Small intestine (tissue), 7 donors: ENCODE data around the gene SNX13. TPM values are rescaled to one million over a fixed set of nuclear protein-coding genes. Genes with fewer than 3 reads are reported as not detected.
A peak's percentile ranks its signal among the peaks of the same experiment; 100 is the strongest.

Source experiments
- DNase-seq, 2 donors: peaks; one replicate each; pipeline versions ENCODE4 v3.0.0 to v3.0.0-alpha.2; 2013
- FAIRE-seq: peaks from 2 replicates; lab custom pipeline; 2012; peaks lifted over from hg19 to GRCh38; lab: Jason Lieb, UNC
- H3K27ac ChIP-seq, 3 donors: one replicate each; pipeline ENCODE4 v1.5.1; 2013; ENCODE audit warnings: low read length in 2 of 3, mild to moderate bottlenecking in 2 of 3, control low read depth in 1 of 3, inconsistent platforms in 1 of 3, low read depth in 1 of 3, moderate library complexity in 1 of 3
- H3K27me3 ChIP-seq, 3 donors: one replicate each; pipeline ENCODE4 v1.6.1; 2013; ENCODE audit warnings: low read length in 3 of 3, inconsistent platforms in 1 of 3; ENCODE audit not compliant: control insufficient read depth in 3 of 3, insufficient read depth in 3 of 3
- H3K36me3 ChIP-seq, 3 donors: one replicate each; pipeline ENCODE4 v1.6.1; 2013; ENCODE audit warnings: low read length in 3 of 3, inconsistent platforms in 1 of 3, low read depth in 1 of 3, mild to moderate bottlenecking in 1 of 3, moderate library complexity in 1 of 3; ENCODE audit not compliant: control insufficient read depth in 3 of 3, insufficient read depth in 2 of 3
- H3K4me1 ChIP-seq, 3 donors: one replicate each; pipeline ENCODE4 v1.6.1; 2013; ENCODE audit warnings: low read length in 2 of 3, inconsistent platforms in 1 of 3, low read depth in 1 of 3, mild to moderate bottlenecking in 1 of 3, moderate library complexity in 1 of 3; ENCODE audit not compliant: control insufficient read depth in 3 of 3, insufficient read depth in 2 of 3
- H3K4me3 ChIP-seq, 3 donors: one replicate each; pipeline ENCODE4 v1.5.1; 2013; ENCODE audit warnings: low read length in 3 of 3, control low read depth in 1 of 3, inconsistent platforms in 1 of 3, low read depth in 1 of 3, mild to moderate bottlenecking in 1 of 3, moderate library complexity in 1 of 3
- H3K9me3 ChIP-seq, 2 donors: one replicate each; pipeline ENCODE4 v1.6.1; 2013; ENCODE audit warnings: low read depth in 1 of 2, low read length in 1 of 2; ENCODE audit not compliant: control insufficient read depth in 2 of 2, insufficient read depth in 1 of 2
- WGBS, 3 donors: extraction: QIAGEN DNeasy Blood & Tissue Kit; methylation state at CpG; one replicate each; pipeline ENCODE4 v1.1.7; 2013; 5-methylcytosine and 5-hydroxymethylcytosine counted together
- polyA plus RNA-seq, 4 donors: library from polyadenylated mRNA; stranded (reverse) in 3 of 4; unstranded in 1 of 4; fragments of 200-250 nt in 3 of 4; fragments of 120-200 nt in 1 of 4; gene quantifications; one replicate each; pipeline versions ENCODE4 v1.2.1 to v1.2.3, GENCODE V29; 2013
- donor health status: healthy with polysubstance abuse.
- donor health status: control.
- donor health status: control.
- donor health status: Bipolar disorder and iron deficiency.
- donor health status: healthy.

SNX13 gene
- polyA plus RNA-seq, 4 donors = 5.7 to 36.0 (median 7.6) TPM

GRCh38 chr7:17769918-17770317 lies 170.4 kb downstream of the SNX13 start:
- no peaks in the 10 kb centered on the region for H3K4me1 ChIP-seq
- H3K4me3 ChIP-seq = no peak overlapping the region
- no peaks in the 10 kb centered on the region for H3K27me3 ChIP-seq
- H3K9me3 ChIP-seq = no peaks in the 10 kb centered on the region
- FAIRE-seq = peak; percentile 47
- no peak overlapping the region for H3K27ac ChIP-seq
- WGBS, 3 donors = 14 to 26% (median 18%) methylated on average over 2 of the region's 2 CpGs
- H3K36me3 ChIP-seq = no peaks in the 10 kb centered on the region
- peak; percentile 64 to 73 for DNase-seq

GRCh38 chr7:17758008-17758407 lies 182.3 kb downstream of the SNX13 start:
- Histone ChIP-seq H3K27me3 (no peaks in the 10 kb centered on the region), H3K4me3 (no peak overlapping the region), H3K4me1 (no peaks in the 10 kb centered on the region), H3K36me3 (no peaks in the 10 kb centered on the region), H3K27ac (no peak overlapping the region), H3K9me3 (peaks cover 0 to 3% of the 10 kb centered on the region in 2 donors)
- 77 to 90% (median 82%) methylated on average over 3 of the region's 3 CpGs for WGBS, 3 donors
- FAIRE-seq (no peak), DNase-seq (no peak)

- 75 to 85% (median 84%) methylated on average over 2 of the region's 2 CpGs for WGBS, 3 donors
- no peaks in the 10 kb centered on the region for H3K9me3 ChIP-seq
These were observed 194.2 kb downstream of the SNX13 start for GRCh38 chr7:17746020-17746530.

GRCh38 chr7:17745610-17746009 lies 194.7 kb downstream of the SNX13 start:
- no peaks in the 10 kb centered on the region for H3K4me1 ChIP-seq
- no peaks in the 10 kb centered on the region for H3K27me3 ChIP-seq
- H3K36me3 ChIP-seq = no peaks in the 10 kb centered on the region
- no peak for DNase-seq
- H3K9me3 ChIP-seq = no peaks in the 10 kb centered on the region
- FAIRE-seq = no peak
- H3K4me3 ChIP-seq = no peak overlapping the region
- H3K27ac ChIP-seq = no peak overlapping the region

More at GRCh38 chr7:17746020-17746530, 194.2 kb downstream of the SNX13 start:
- Histone ChIP-seq H3K27ac (no peak overlapping the region), H3K36me3 (no peaks in the 10 kb centered on the region), H3K27me3 (no peaks in the 10 kb centered on the region), H3K4me1 (no peaks in the 10 kb centered on the region), H3K4me3 (no peak overlapping the region)
- no peak for DNase-seq
- FAIRE-seq = no peak

GRCh38 chr7:17743316-17743715 lies 197.0 kb downstream of the SNX13 start:
- 61 to 72% (median 69%) methylated on average over 3 of the region's 3 CpGs for WGBS, 3 donors
- no peak for DNase-seq
- H3K9me3 ChIP-seq = no peaks in the 10 kb centered on the region
- no peaks in the 10 kb centered on the region for H3K36me3 ChIP-seq
- no peak overlapping the region for H3K4me3 ChIP-seq
- H3K4me1 ChIP-seq = no peaks in the 10 kb centered on the region
- FAIRE-seq = no peak
- no peaks in the 10 kb centered on the region for H3K27me3 ChIP-seq
- no peak overlapping the region for H3K27ac ChIP-seq

GRCh38 chr7:17741426-17741825 lies 198.9 kb downstream of the SNX13 start:
- Histone ChIP-seq H3K27ac (no peak overlapping the region), H3K9me3 (no peaks in the 10 kb centered on the region), H3K36me3 (no peaks in the 10 kb centered on the region), H3K27me3 (no peaks in the 10 kb centered on the region), H3K4me1 (no peaks in the 10 kb centered on the region), H3K4me3 (no peak overlapping the region)
- DNase-seq (no peak), FAIRE-seq (no peak)
- 40 to 75% (median 51%) methylated on average over 2 of the region's 2 CpGs for WGBS, 3 donors

Other genes with a start within 250 kb of the SNX13 start
- gene PRPS1L1, start 87.4 kb upstream of the SNX13 start, polyA plus RNA-seq = not detected